T-helper 2 cell treated with Interferon-gamma antibody and Interleukin-4, amounts not matched to agents 5 μg/mL and 100 μg/mL, for 36 hours (primary cell): ENCODE results near the gene TP73.

Experiments used
- DNase-seq: peaks from one replicate; pipeline ENCODE4 v3.0.0; 2021; ENCODE audit warnings: low spot score
- H3K27ac Mint-ChIP-seq: one replicate; pipeline ENCODE4 v1.8.0; 2021; ENCODE audit warnings: mild to moderate bottlenecking, mixed read lengths
- H3K27me3 Mint-ChIP-seq: one replicate; pipeline ENCODE4 v1.8.0; 2021; ENCODE audit warnings: low read depth, mixed read lengths
- H3K36me3 Mint-ChIP-seq: one replicate; pipeline ENCODE4 v1.8.0; 2021; ENCODE audit warnings: low read depth, mixed read lengths
- H3K4me1 Mint-ChIP-seq: one replicate; pipeline ENCODE4 v1.8.0; 2021; ENCODE audit warnings: low read depth, mixed read lengths
- H3K4me3 Mint-ChIP-seq: one replicate; pipeline ENCODE4 v1.8.0; 2022; ENCODE audit warnings: mild to moderate bottlenecking, moderate library complexity, mixed read lengths
- H3K9me3 Mint-ChIP-seq: one replicate; pipeline ENCODE4 v1.8.0; 2021; ENCODE audit warnings: mixed read lengths

The TP73 gene

DNA sequence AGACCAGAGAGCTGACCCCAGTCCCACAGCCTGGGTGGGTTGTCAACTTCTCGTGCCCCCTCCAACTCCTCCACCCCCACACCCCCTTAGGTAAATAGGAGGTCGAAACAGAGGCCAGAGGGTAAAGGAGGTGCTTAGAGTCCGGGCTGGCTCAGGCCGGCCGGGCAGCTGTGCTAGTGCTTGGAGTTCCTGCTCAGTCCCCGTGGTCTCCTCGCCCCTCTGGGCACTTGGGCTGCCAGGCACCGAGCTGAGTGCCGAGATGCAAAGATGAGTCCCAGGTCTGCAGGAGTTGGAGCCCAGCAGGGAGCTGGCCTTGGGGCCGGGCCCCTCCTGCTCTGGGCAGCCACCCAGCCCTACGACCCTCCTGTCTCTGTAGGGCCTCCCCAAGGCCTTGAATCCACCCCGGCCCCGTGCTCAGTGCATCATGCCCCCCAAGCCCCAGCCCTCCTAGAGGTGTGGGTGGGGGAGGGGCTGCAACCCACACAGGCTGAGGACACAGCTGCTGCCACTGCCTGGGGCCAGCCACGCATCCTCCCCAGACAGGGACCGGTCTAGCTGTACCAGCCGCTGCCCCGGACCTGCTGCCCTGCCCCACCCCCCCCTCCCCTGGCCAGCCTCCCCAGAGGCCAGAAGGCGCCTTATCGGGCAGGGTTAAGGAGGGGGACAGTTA lies 122.1 kb downstream of the TP73 start:
- Mint-ChIP-seq H3K36me3 (peaks cover 3% of the 10 kb centered on the region), H3K9me3 (no peaks in the 10 kb centered on the region), H3K27ac (no peak overlapping the region), H3K4me3 (no peak overlapping the region), H3K4me1 (no peaks in the 10 kb centered on the region), H3K27me3 (no peaks in the 10 kb centered on the region)
- DNase-seq = no peak

GRCh38 chr1:3774946-3775489 lies 122.7 kb downstream of the TP73 start:
- Mint-ChIP-seq H3K4me1 (no peaks in the 10 kb centered on the region), H3K9me3 (no peaks in the 10 kb centered on the region), H3K36me3 (peaks cover 8% of the 10 kb centered on the region), H3K4me3 (no peak overlapping the region), H3K27me3 (no peaks in the 10 kb centered on the region), H3K27ac (no peak overlapping the region)
- DNase-seq = no peak

GRCh38 chr1:3775490-3776230 lies 123.3 kb downstream of the TP73 start:
- DNase-seq = peak; percentile 35
- Mint-ChIP-seq H3K9me3 (no peaks in the 10 kb centered on the region), H3K36me3 (peaks cover 14% of the 10 kb centered on the region), H3K27ac (no peak overlapping the region), H3K4me3 (no peak overlapping the region), H3K27me3 (no peaks in the 10 kb centered on the region), H3K4me1 (no peaks in the 10 kb centered on the region)

- no peaks in the 10 kb centered on the region for H3K27me3 Mint-ChIP-seq
- no peaks in the 10 kb centered on the region for H3K4me1 Mint-ChIP-seq
- H3K9me3 Mint-ChIP-seq = no peaks in the 10 kb centered on the region
- no peak overlapping the region for H3K27ac Mint-ChIP-seq
- peaks cover 17% of the 10 kb centered on the region for H3K36me3 Mint-ChIP-seq
- DNase-seq = no peak
- H3K4me3 Mint-ChIP-seq = no peak overlapping the region
Observed at GRCh38 chr1:3776231-3776961, 124.1 kb downstream of the TP73 start.

DNA sequence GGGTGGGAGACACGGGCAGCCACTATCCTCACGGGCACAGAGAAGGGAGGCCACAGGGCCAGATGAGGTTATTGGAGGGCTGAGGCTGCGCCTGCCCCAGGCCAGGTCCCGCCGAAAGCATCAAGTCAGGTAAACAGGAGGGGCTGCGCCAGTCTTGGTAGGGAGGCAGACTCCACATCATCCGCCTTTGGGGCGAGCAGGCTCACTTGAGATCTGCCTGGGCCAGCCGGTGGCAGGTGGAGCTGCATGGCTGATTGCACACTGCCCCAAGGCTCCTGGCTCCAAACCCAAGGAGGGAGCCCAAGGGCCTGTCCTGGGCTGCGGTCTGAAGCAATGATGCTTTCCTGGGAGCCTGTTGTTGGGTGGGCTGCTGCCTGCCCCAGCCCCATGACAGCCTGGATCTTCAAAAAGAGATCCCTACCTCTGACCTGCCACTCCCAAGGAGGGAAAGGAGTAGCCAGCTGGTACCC lies 124.8 kb downstream of the TP73 start:
- Mint-ChIP-seq H3K27me3 (no peaks in the 10 kb centered on the region), H3K27ac (no peak overlapping the region), H3K9me3 (no peaks in the 10 kb centered on the region), H3K4me3 (no peak overlapping the region), H3K4me1 (no peaks in the 10 kb centered on the region), H3K36me3 (peaks cover 18% of the 10 kb centered on the region)
- DNase-seq = no peak

GRCh38 chr1:3777647-3778589 lies 125.6 kb downstream of the TP73 start:
- Mint-ChIP-seq H3K9me3 (no peaks in the 10 kb centered on the region), H3K4me1 (no peaks in the 10 kb centered on the region), H3K27ac (no peak overlapping the region), H3K4me3 (no peak overlapping the region), H3K36me3 (peaks cover 18% of the 10 kb centered on the region), H3K27me3 (no peaks in the 10 kb centered on the region)
- DNase-seq = no peak

DNA sequence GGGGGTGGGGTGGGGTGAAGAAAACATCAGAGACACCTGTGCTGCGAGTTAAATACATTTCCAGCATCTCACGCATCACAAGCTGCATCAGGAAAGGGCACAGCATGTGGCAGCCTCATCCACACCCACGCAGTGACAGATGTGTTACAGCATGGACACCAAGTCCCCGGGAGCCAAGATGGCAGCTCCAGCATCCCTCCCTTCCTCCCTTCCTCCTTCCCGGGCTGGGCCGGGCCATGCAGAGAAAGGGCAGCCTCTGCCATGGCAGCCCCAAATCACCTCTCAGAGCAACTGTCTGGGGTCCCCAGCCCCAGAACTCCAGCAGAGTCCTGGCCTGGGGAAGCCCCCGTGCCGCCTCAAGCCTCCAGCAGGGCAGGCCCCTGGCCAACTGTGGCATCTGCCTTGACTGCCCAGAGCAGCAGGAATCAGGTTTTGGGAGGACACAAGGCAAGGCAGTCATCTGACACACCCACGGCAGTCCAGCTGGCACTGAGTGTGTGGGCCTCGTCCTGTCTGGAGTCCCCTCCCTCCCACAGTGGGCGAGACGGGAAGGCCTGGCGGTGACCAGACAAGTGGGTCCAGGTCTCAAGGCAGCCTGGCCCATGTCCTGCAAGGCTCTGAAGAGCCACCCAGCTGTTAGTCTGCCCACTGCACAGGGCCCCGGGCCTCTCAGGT lies 126.4 kb downstream of the TP73 start:
- DNase-seq = no peak
- H3K4me3 Mint-ChIP-seq = no peak overlapping the region
- H3K4me1 Mint-ChIP-seq = no peaks in the 10 kb centered on the region
- H3K27ac Mint-ChIP-seq = no peak overlapping the region
- no peaks in the 10 kb centered on the region for H3K9me3 Mint-ChIP-seq
- no peaks in the 10 kb centered on the region for H3K27me3 Mint-ChIP-seq
- H3K36me3 Mint-ChIP-seq = peaks cover 20% of the 10 kb centered on the region

- peaks cover 26% of the 10 kb centered on the region for H3K36me3 Mint-ChIP-seq
- H3K27ac Mint-ChIP-seq = no peak overlapping the region
- no peaks in the 10 kb centered on the region for H3K9me3 Mint-ChIP-seq
- H3K4me1 Mint-ChIP-seq = no peaks in the 10 kb centered on the region
- DNase-seq = no peak
- no peaks in the 10 kb centered on the region for H3K27me3 Mint-ChIP-seq
- no peak overlapping the region for H3K4me3 Mint-ChIP-seq
Observed at GRCh38 chr1:3779265-3779911, 127.1 kb downstream of the TP73 start.

- no peaks in the 10 kb centered on the region for H3K27me3 Mint-ChIP-seq
- no peak overlapping the region for H3K27ac Mint-ChIP-seq
- DNase-seq = no peak
- H3K4me3 Mint-ChIP-seq = no peak overlapping the region
- no peaks in the 10 kb centered on the region for H3K4me1 Mint-ChIP-seq
- peaks cover 29% of the 10 kb centered on the region for H3K36me3 Mint-ChIP-seq
- no peaks in the 10 kb centered on the region for H3K9me3 Mint-ChIP-seq
Observed at GRCh38 chr1:3779912-3780416, 127.6 kb downstream of the TP73 start.

GRCh38 chr1:3780901-3781300 lies 128.6 kb downstream of the TP73 start:
- H3K27ac Mint-ChIP-seq = no peak overlapping the region
- no peaks in the 10 kb centered on the region for H3K9me3 Mint-ChIP-seq
- no peaks in the 10 kb centered on the region for H3K4me1 Mint-ChIP-seq
- H3K27me3 Mint-ChIP-seq = no peaks in the 10 kb centered on the region
- DNase-seq = no peak
- no peak overlapping the region for H3K4me3 Mint-ChIP-seq
- peaks cover 36% of the 10 kb centered on the region for H3K36me3 Mint-ChIP-seq

DNA sequence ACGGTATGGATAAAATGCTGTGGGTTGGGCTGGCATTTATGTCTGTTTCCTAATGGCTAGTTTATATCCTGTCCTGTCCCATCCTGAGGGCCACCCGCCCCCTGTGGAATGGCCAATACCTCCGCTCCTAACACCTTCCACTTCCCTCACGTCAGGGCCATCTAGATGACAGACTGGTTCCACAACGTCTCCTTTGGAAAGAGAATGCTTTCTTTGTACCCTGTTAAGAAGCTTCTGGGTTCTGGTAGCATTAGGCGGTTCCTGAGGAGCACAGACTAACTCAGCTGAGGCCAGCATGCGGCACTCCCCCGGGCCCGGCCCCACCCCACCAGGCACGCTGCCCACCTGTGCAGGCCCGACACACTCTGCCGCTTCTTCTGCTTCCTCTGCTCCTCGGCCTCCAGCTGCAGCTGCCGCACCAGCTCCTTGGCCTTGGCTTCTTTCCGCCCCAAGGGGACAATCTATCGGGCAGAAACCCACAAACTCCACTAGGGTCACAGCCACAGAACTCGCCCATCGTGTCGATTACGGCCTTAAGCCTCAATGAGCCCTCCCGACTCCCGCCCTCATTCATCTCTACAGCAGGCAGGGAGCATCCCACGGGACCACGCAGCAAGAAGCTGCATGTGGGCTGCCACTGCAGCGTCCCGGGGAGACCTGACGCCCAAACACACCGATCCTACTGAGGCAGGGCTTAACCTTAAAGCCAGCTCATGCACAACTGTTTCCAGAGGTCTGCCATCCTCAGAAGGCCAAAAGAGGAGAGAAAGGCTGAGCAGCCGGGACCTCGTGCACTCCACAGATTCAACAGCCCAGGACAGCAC lies 131.5 kb downstream of the TP73 start:
- no peak for DNase-seq
- Mint-ChIP-seq H3K9me3 (no peaks in the 10 kb centered on the region), H3K4me3 (no peak overlapping the region), H3K27ac (no peak overlapping the region), H3K27me3 (no peaks in the 10 kb centered on the region), H3K36me3 (peaks cover 48% of the 10 kb centered on the region), H3K4me1 (no peaks in the 10 kb centered on the region)

DNA sequence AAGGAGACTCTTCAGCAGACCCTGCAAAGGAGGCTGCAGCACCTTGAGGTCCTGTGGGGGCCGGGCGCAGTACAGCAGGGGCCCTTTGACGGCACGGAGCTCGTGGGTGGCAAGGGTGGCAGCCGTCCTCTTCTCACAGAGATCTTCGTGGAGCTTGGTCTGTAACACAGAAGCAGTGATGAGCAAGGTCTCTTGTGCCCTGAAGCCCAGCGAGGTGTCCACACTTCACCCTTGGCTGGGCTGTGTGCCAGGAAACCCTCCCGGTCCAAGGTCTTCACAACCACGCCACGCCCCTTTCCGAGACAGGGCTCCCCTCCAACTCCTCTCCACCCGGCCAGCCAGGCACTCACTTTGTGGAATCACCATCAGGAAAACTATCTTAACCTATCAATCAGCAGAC lies 132.7 kb downstream of the TP73 start:
- Mint-ChIP-seq H3K9me3 (no peaks in the 10 kb centered on the region), H3K27ac (no peak overlapping the region), H3K36me3 (peaks cover 40% of the 10 kb centered on the region), H3K4me3 (no peak overlapping the region), H3K27me3 (no peaks in the 10 kb centered on the region), H3K4me1 (no peaks in the 10 kb centered on the region)
- no peak for DNase-seq
